ENCODE results near the gene PIMREG.

GRCh38 chr17:6472517-6472916 lies 28.3 kb downstream of the PIMREG start:
- no peak for TF ChIP-seq CTCF (IDR thresholded peaks at IDR 0.05; ENCODE audit: poor library complexity, severe bottlenecking)
- TF ChIP-seq EZH2 (IDR thresholded peaks at IDR 0.05; ENCODE audit: borderline replicate concordance, insufficient read depth, low read length, poor library complexity, severe bottlenecking) = no peak
- no peak for TF ChIP-seq MXI1 (conservative IDR thresholded peaks at IDR 0.05; ENCODE audit: poor library complexity, severe bottlenecking)
- TF ChIP-seq TAF1 (IDR thresholded peaks at IDR 0.05; ENCODE audit: low read depth) = no peak
- no peak for TF ChIP-seq EP300 (conservative IDR thresholded peaks at IDR 0.05; ENCODE audit: poor library complexity, severe bottlenecking)
- TF ChIP-seq REST (IDR thresholded peaks at IDR 0.05; ENCODE audit: borderline replicate concordance) = no peak
- no peak for TF ChIP-seq POLR2AphosphoS5 (IDR thresholded peaks at IDR 0.05)

All from neural cell (in vitro differentiated cells).